GM19099 (cell line): Measurements from ENCODE around the gene CRACDL.

Experiments
- POLR2A ChIP-seq: IDR thresholded peaks from 3 replicates; pipeline ENCODE4 v1.6.1; 2011; ENCODE audit warnings: low read depth; ENCODE audit not compliant: insufficient read length; ENCODE audit errors: extremely low read depth

Gene CRACDL

GRCh38 chr2:98902209-98903063 lies 33.6 kb downstream of the CRACDL start:
- no peak for TF ChIP-seq POLR2A

GRCh38 chr2:98901702-98902101 lies 34.3 kb downstream of the CRACDL start:
- no peak for TF ChIP-seq POLR2A

GRCh38 chr2:98901291-98901690 lies 34.7 kb downstream of the CRACDL start:
- no peak for TF ChIP-seq POLR2A

- TF ChIP-seq POLR2A: no peak
These were observed 35.3 kb downstream of the CRACDL start for GRCh38 chr2:98900721-98901120.

DNA sequence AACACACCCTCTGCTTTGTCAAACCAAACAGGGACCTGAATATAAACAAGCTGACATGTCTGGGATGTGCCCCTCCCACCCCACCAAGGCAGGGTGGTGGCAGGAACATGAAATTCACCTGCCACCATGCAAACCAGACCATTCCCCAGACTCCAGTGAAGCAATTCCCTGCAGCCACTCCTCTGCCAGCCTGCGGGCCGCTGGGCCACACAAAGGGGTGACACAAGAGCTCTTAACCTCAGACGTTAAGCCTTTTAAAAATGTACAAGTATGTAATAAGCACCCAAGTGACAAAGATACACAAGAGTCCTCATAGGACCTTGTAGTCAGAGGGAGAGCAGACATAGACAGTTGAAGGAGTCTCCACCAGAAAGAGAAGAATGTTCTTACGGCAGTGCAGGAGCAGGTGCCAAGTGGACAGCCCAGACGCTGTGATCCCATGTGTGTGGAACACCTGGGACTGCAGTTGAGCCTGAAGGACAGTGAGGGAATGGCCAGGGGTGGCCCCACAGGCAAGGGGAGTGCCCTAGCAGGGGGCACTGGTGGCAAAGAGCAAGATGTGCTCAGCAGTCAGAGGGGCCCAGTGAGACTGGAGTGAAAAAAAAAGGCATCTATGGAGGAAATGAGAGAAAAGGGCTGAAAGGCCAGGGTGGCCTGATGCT lies 36.9 kb downstream of the CRACDL start:
- TF ChIP-seq POLR2A: no peak

DNA sequence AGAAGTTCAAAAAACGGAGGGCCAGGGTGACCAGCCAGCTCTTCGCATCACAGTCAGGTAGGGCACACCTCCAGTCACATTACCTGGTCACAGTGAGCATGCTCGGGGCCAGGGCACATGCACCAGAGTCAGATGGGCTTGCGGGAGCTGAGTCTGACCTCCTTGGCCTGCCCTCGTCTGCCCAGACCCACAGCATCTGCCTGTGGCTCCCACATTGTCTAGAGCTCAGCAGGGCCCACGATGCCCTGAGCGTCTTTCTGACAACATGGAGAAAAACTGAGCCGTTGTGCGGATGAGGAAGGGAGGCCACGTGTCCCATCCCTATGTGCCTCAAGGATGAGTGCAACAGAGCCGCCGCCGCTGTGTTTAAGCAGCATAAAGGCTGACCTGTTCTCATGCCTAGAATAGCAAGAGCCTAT lies 37.6 kb downstream of the CRACDL start:
- no peak for TF ChIP-seq POLR2A

DNA sequence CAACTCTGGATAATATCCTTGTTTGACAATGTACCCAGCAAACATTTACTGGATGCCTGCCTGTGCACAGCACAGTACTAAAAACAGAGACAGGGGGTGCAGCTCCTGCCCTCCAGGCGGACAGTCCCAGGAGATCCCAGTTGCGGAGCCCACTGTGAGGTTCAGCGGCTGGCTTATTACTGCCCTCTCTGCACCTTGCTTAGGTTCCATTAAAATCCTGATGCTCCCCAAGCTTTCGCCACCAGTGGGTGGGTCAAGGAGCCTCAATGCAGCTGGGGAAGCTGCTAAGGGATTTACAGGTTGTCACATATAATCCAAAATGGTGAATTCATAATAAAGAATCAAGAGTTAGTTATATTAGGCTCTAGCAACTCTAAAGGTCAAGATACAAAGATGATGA lies 38.3 kb downstream of the CRACDL start:
- TF ChIP-seq POLR2A: no peak

DNA sequence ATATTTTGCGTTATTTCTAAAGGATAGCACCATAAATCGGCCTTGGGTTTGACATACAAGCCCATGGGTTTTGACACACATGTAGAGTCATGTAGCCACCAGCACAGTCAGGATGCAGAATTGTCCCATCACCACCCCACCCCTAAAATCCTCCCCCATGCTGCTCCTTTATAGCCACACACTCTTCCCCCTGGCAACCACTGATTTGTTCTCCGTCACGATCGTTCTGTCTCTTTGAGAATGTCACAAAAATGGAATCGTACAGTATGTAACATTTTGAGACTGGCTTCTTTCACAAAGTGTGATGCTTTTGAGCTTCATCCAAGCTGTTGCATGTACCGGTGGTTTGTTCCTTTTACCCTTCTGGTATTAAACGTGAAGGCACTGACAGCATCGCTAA lies 39.1 kb downstream of the CRACDL start:
- no peak for TF ChIP-seq POLR2A

GRCh38 chr2:98896416-98896815 lies 39.6 kb downstream of the CRACDL start:
- no peak for TF ChIP-seq POLR2A

GRCh38 chr2:98895901-98896300 lies 40.1 kb downstream of the CRACDL start:
- TF ChIP-seq POLR2A: no peak

DNA sequence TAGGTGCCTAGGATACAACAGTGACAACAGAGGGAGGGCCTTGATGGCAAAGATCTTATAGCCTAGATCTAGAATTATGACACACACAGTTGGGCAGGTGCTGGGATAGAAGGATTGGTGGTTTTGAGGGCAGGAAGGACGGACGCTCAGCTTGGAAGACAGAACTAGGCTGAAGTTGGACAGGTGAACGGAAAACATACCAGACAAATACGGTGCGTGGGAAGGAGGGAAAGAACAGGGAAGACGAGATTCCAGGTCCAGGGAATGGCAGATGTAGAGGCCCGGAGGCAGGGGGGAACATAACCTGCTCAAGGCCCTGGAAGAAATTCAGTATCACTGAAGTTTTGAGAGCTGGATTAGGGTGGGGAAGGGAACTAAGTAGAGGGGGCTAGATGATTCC lies 40.8 kb downstream of the CRACDL start:
- no peak for TF ChIP-seq POLR2A

GRCh38 chr2:98894331-98895000 lies 41.6 kb downstream of the CRACDL start:
- TF ChIP-seq POLR2A: no peak

DNA sequence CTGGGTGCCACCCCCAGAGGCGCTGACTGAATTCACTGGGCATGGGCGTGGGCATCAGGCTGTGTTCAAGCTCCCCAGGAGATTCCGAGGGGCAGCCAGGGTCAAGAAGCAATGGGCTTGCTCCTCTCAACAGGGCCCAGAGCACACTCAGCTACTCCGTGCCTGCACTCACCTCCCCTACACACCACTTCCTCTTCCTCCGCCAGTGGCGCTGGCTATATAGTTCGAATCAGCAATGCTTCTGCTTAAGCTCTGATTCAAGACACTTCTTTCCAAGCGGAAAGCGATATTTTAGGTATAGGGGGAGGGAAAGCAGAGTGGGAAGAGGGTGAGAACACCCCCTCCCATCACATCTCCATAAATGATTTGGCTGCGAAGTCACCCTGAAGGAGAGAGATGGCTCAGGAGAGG lies 42.1 kb downstream of the CRACDL start:
- TF ChIP-seq POLR2A: no peak

DNA sequence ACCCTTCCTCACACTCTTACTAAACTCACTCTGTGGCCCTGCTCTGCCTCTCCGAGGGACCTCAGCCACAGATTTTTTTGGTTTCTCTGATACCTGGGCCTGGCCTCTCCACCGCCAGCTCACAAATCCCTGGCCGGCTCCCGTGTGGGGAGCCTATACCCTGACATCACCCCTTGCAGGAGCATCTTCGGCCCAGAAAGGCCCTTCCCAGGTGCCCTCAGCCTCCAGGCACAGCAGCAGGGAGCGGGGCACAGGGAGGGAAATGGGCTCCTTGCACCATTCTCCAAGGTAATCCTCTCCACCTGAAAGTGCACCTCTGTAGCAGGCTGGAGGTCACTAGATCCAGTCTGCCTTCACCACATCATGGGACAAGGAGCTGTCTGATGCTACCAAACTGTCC lies 43.2 kb downstream of the CRACDL start:
- no peak for TF ChIP-seq POLR2A

- no peak for TF ChIP-seq POLR2A
These were observed 44.4 kb downstream of the CRACDL start for GRCh38 chr2:98891591-98891990.
